H9 (cell line): ENCODE results near the gene CCR1. TPM values are rescaled to one million over a fixed set of nuclear protein-coding genes. Genes with fewer than 3 reads are reported as not detected.

Experiments used
- DNase-seq: peaks from one replicate; pipeline ENCODE4 v3.0.0-alpha.2; 2017
- H2AFZ ChIP-seq: one replicate; pipeline ENCODE4 v1.6.1; 2013; ENCODE audit warnings: mild to moderate bottlenecking, low read length, control low read depth, moderate library complexity
- H2AK5ac ChIP-seq: 2 replicates; pipeline ENCODE4 v1.6.1; 2013; ENCODE audit warnings: low read length, control low read depth, mixed read lengths; ENCODE audit not compliant: insufficient read length
- H2BK120ac ChIP-seq: one replicate; pipeline ENCODE4 v1.6.1; 2013; ENCODE audit warnings: low read depth, mild to moderate bottlenecking, low read length, control low read depth, inconsistent platforms; ENCODE audit not compliant: poor library complexity, severe bottlenecking
- H2BK12ac ChIP-seq: 2 replicates; pipeline ENCODE4 v1.6.1; 2013; ENCODE audit warnings: low read length, control low read depth, mixed read lengths, low read depth; ENCODE audit not compliant: insufficient read length
- H2BK15ac ChIP-seq: 2 replicates; pipeline ENCODE4 v1.6.1; 2013; ENCODE audit warnings: low read depth, low read length, control low read depth
- H2BK20ac ChIP-seq: one replicate; pipeline ENCODE4 v1.6.1; 2013; ENCODE audit warnings: low read depth, mild to moderate bottlenecking, low read length, control low read depth, inconsistent platforms; ENCODE audit not compliant: poor library complexity, severe bottlenecking
- H2BK5ac ChIP-seq: 2 replicates; pipeline ENCODE4 v1.6.1; 2013; ENCODE audit warnings: low read length, control low read depth, mixed read lengths; ENCODE audit not compliant: insufficient read length
- H3K14ac ChIP-seq: 2 replicates; pipeline ENCODE4 v1.6.1; 2013; ENCODE audit warnings: low read length, control low read depth; ENCODE audit not compliant: insufficient read depth
- H3K18ac ChIP-seq: 2 replicates; pipeline ENCODE4 v1.6.1; 2013; ENCODE audit warnings: low read depth, mild to moderate bottlenecking, mixed read lengths, low read length, control low read depth; ENCODE audit not compliant: insufficient read length
- H3K23ac ChIP-seq: 2 replicates; pipeline ENCODE4 v1.6.1; 2013; ENCODE audit warnings: low read length, control low read depth, mixed read lengths, low read depth; ENCODE audit not compliant: insufficient read length
- H3K23me2 ChIP-seq: 2 replicates; pipeline ENCODE4 v1.6.1; 2013; ENCODE audit warnings: low read depth, mild to moderate bottlenecking, mixed read lengths, low read length, control low read depth; ENCODE audit not compliant: insufficient read length, poor library complexity, severe bottlenecking
- H3K27ac ChIP-seq: 2 replicates; pipeline ENCODE4 v1.5.1; 2013; ENCODE audit warnings: low read length, control low read depth, mixed read lengths, low read depth; ENCODE audit not compliant: insufficient read length
- H3K27me3 ChIP-seq: 2 replicates; pipeline ENCODE4 v1.6.1; 2013; ENCODE audit warnings: low read length, control low read depth, inconsistent platforms; ENCODE audit not compliant: insufficient read depth
- H3K4ac ChIP-seq: 2 replicates; pipeline ENCODE4 v1.6.1; 2013; ENCODE audit warnings: low read depth, mild to moderate bottlenecking, control low read depth, inconsistent platforms, low read length, moderate library complexity
- H3K4me1 ChIP-seq: 2 replicates; pipeline ENCODE4 v1.6.1; 2013; ENCODE audit warnings: low read length, control low read depth, inconsistent platforms; ENCODE audit not compliant: insufficient read depth
- H3K4me2 ChIP-seq: 2 replicates; pipeline ENCODE4 v1.6.1; 2013; ENCODE audit warnings: low read length, control low read depth, mixed read lengths; ENCODE audit not compliant: insufficient read length, insufficient read depth
- H3K56ac ChIP-seq: 2 replicates; pipeline ENCODE4 v1.6.1; 2013; ENCODE audit warnings: low read depth, mild to moderate bottlenecking, mixed read lengths, low read length, control low read depth; ENCODE audit not compliant: insufficient read length
- H3K79me1 ChIP-seq: 2 replicates; pipeline ENCODE4 v1.6.1; 2013; ENCODE audit warnings: low read depth, mild to moderate bottlenecking, moderate library complexity, low read length, control low read depth, inconsistent platforms; ENCODE audit not compliant: insufficient read depth, poor library complexity, severe bottlenecking
- H3K79me2 ChIP-seq: 2 replicates; pipeline ENCODE4 v1.6.1; 2013; ENCODE audit warnings: low read length, control low read depth, inconsistent platforms; ENCODE audit not compliant: insufficient read depth
- H3K9ac ChIP-seq: 2 replicates; pipeline ENCODE4 v1.6.1; 2013; ENCODE audit warnings: low read length, control low read depth, mixed read lengths; ENCODE audit not compliant: insufficient read length; ENCODE audit errors: extremely low read depth
- H3K9me3 ChIP-seq: one replicate; pipeline ENCODE4 v1.6.1; 2013; ENCODE audit warnings: low read depth, low read length, inconsistent platforms; ENCODE audit not compliant: control insufficient read depth
- H3T11ph ChIP-seq: one replicate; pipeline ENCODE4 v1.6.1; 2013; ENCODE audit warnings: mild to moderate bottlenecking, low read length, control low read depth, inconsistent platforms
- H4K20me1 ChIP-seq: one replicate; pipeline ENCODE4 v1.6.1; 2013; ENCODE audit not compliant: control insufficient read depth, insufficient read length, insufficient read depth
- H4K5ac ChIP-seq: 2 replicates; pipeline ENCODE4 v1.6.1; 2013; ENCODE audit warnings: low read depth, mild to moderate bottlenecking, mixed read lengths, low read length, control low read depth; ENCODE audit not compliant: insufficient read length
- H4K8ac ChIP-seq: replicated peaks from 2 replicates; pipeline ENCODE4 v1.6.1; 2013; ENCODE audit warnings: low read length, control low read depth, mixed read lengths, low read depth; ENCODE audit not compliant: insufficient read length
- H4K91ac ChIP-seq: 2 replicates; pipeline ENCODE4 v1.6.1; 2013; ENCODE audit warnings: low read depth, mild to moderate bottlenecking, moderate library complexity, mixed read lengths, low read length, control low read depth; ENCODE audit not compliant: insufficient read length
- H3K27ac Mint-ChIP-seq, 3 experiments: 2 replicates in 2 of 3; 3 replicates in 1 of 3; pipeline ENCODE4 v1.8.0; 2020 to 2021; ENCODE audit warnings: mixed read lengths in 3 of 3, mild to moderate bottlenecking in 1 of 3, moderate library complexity in 1 of 3
- H3K27me3 Mint-ChIP-seq: 2 replicates; pipeline ENCODE4 v1.8.0; 2021; ENCODE audit warnings: low read depth, mild to moderate bottlenecking, moderate library complexity, mixed read lengths
- H3K36me3 Mint-ChIP-seq, 3 experiments: 2 replicates in 2 of 3; 3 replicates in 1 of 3; pipeline ENCODE4 v1.8.0; 2020 to 2021; ENCODE audit warnings: low read depth in 3 of 3, mixed read lengths in 3 of 3; ENCODE audit not compliant: insufficient read depth in 1 of 3
- H3K4me1 Mint-ChIP-seq, 2 experiments: 2 replicates each; pipeline ENCODE4 v1.8.0; 2020; ENCODE audit warnings: mixed read lengths in 2 of 2
- H3K4me3 Mint-ChIP-seq, 2 experiments: 2 replicates in 1 of 2; 3 replicates in 1 of 2; pipeline ENCODE4 v1.8.0; 2020 to 2021; ENCODE audit warnings: mild to moderate bottlenecking in 2 of 2, mixed read lengths in 2 of 2, moderate library complexity in 1 of 2
- H3K9me3 Mint-ChIP-seq, 2 experiments: 2 replicates in 1 of 2; 3 replicates in 1 of 2; pipeline ENCODE4 v1.8.0; 2020; ENCODE audit warnings: mild to moderate bottlenecking in 2 of 2, mixed read lengths in 2 of 2, moderate library complexity in 1 of 2
- CTCF ChIP-seq: fragments of 200-600 bp; sonication (generic); conservative IDR thresholded peaks from 3 replicates; pipeline ENCODE4 v1.8.0; 2021; ENCODE audit warnings: antibody characterized with exemption, mild to moderate bottlenecking
- WGBS: extraction: QIAGEN DNeasy Blood & Tissue Kit; methylation state at CpG from one replicate; pipeline ENCODE4 v1.1.7; 2013; ENCODE audit warnings: missing lambda C conversion rate, low lambda C conversion rate, mixed read lengths; ENCODE audit not compliant: insufficient read length; ENCODE audit errors: extremely low coverage; 5-methylcytosine and 5-hydroxymethylcytosine counted together
- total RNA-seq: library from RNA; stranded (reverse); gene quantifications from 2 replicates; pipeline ENCODE4 v1.2.1, GENCODE V29; 2021

CCR1 gene
- total RNA-seq, 1 experiment from 2014 or later: not detected

- H3K4me3 Mint-ChIP-seq: no peak within 1 kb of the TSS
- TF ChIP-seq CTCF: no peak
- Histone ChIP-seq H3K9ac (no peak within 1 kb of the TSS), H2BK5ac (no peak within 1 kb of the TSS), H2BK12ac (no peak within 1 kb of the TSS), H3K79me1 (no peaks in the 10 kb centered on the region), H3K79me2 (no peaks in the 10 kb centered on the region), H3K27ac (no peak within 1 kb of the TSS), H4K8ac (no peak within 1 kb of the TSS), H4K91ac (no peak within 1 kb of the TSS), H2BK15ac (no peak within 1 kb of the TSS), H3K14ac (no peak within 1 kb of the TSS), H3K9me3 (no peaks in the 10 kb centered on the region), H2BK20ac (no peak within 1 kb of the TSS), H2BK120ac (no peak within 1 kb of the TSS), H3K4me1 (peaks cover 7% of the 10 kb centered on the region; the same call in 1 of the 2 replicates), H4K20me1 (no peaks in the 10 kb centered on the region), H3K18ac (no peak within 1 kb of the TSS), H3K23me2 (no peaks in the 10 kb centered on the region), H3T11ph (no peak within 1 kb of the TSS), H2AK5ac (no peak within 1 kb of the TSS), H2AFZ (no peak within 1 kb of the TSS), H3K4ac (no peak within 1 kb of the TSS), H3K4me2 (no peak within 1 kb of the TSS), H3K23ac (no peak within 1 kb of the TSS), H3K56ac (no peak within 1 kb of the TSS), H4K5ac (no peak within 1 kb of the TSS), H3K27me3 (no peaks in the 10 kb centered on the region)
- no peaks in the 10 kb centered on the region; the same call in 1 of the 2 replicates for H3K27me3 Mint-ChIP-seq
- WGBS: no CpG with 5 or more reads among the region's 4 CpGs
- H3K4me1 Mint-ChIP-seq: peaks cover 13 to 21% of the 10 kb centered on the region in 2 experiments
- no peaks in the 10 kb centered on the region for H3K36me3 Mint-ChIP-seq
- DNase-seq: no peak
- no peak within 1 kb of the TSS for H3K27ac Mint-ChIP-seq
- H3K9me3 Mint-ChIP-seq: no peaks in the 10 kb centered on the region
Observed at GRCh38 chr3:46242120-46242519, 34.0 kb upstream of the CCR1 start, which contains the start of gene CCR3. TSS of gene CCR3 (plus strand) at chr3:46242460. CDS start at chr3:46265159, 22,699 bp downstream.
